ENCODE measurements around the gene DOCK11.

DOCK11 gene

DNA sequence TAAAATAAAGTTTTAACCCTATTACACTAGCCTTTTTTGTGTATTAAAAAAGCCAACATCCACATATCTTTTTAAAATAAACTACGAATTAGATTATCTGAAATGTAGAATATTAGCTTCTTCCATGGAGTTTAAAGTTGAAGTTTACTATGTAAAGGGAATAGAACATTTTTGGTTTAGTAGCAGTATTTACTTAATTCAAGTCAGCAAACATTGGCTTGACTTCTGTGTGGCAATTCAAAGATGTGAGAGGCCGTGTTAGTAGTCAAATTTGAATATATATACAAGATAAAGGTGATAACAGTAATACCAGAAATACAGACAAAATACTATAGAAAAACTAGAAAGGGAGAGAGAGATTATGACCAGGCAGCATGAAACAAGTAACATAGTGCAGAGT, 116.7 kb downstream of the DOCK11 start:
- TF ChIP-seq FOXP2 (optimal IDR thresholded peaks at IDR 0.05; ENCODE audit: borderline replicate concordance, extremely low read depth, extremely low read length, insufficient read depth) (no peak), POLR2AphosphoS5 (IDR thresholded peaks at IDR 0.05; ENCODE audit: low read depth, low read length) (no peak), TAF1 (IDR thresholded peaks at IDR 0.05; ENCODE audit: borderline replicate concordance, insufficient read depth, low read length) (no peak), SIN3A (IDR thresholded peaks at IDR 0.05; ENCODE audit: borderline replicate concordance, insufficient read depth, low read length) (no peak)
- TF ChIP-seq, protein P1, sequence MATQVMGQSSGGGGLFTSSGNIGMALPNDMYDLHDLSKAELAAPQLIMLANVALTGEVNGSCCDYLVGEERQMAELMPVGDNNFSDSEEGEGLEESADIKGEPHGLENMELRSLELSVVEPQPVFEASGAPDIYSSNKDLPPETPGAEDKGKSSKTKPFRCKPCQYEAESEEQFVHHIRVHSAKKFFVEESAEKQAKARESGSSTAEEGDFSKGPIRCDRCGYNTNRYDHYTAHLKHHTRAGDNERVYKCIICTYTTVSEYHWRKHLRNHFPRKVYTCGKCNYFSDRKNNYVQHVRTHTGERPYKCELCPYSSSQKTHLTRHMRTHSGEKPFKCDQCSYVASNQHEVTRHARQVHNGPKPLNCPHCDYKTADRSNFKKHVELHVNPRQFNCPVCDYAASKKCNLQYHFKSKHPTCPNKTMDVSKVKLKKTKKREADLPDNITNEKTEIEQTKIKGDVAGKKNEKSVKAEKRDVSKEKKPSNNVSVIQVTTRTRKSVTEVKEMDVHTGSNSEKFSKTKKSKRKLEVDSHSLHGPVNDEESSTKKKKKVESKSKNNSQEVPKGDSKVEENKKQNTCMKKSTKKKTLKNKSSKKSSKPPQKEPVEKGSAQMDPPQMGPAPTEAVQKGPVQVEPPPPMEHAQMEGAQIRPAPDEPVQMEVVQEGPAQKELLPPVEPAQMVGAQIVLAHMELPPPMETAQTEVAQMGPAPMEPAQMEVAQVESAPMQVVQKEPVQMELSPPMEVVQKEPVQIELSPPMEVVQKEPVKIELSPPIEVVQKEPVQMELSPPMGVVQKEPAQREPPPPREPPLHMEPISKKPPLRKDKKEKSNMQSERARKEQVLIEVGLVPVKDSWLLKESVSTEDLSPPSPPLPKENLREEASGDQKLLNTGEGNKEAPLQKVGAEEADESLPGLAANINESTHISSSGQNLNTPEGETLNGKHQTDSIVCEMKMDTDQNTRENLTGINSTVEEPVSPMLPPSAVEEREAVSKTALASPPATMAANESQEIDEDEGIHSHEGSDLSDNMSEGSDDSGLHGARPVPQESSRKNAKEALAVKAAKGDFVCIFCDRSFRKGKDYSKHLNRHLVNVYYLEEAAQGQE (IDR thresholded peaks at IDR 0.05; ENCODE audit: insufficient read depth in 1 of 2, low read depth in 2 of 2, low read length in 2 of 2): no peak

DNA sequence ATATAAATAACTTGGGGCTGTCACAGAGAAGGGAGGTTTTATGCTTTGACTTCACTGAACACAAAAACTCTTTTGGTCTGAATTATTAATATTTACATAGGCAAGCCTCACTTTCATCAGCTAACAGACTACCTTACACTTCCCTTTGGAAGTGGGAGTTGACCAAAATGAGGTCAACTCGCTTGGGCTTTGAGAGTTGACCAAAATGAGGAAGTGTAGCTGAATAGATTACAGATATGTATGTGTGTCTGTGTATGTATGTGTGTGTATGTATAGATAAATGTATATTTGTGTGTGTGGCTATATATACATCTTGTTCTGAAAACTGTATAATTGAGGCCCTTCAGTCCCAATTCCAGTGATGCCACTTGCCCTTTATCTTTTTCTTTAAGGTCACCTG, 118.5 kb downstream of the DOCK11 start:
- TF ChIP-seq, protein P1 (IDR thresholded peaks at IDR 0.05; ENCODE audit: insufficient read depth in 1 of 2, low read depth in 2 of 2, low read length in 2 of 2): no peak
- no peak for TF ChIP-seq FOXP2 (optimal IDR thresholded peaks at IDR 0.05; ENCODE audit: borderline replicate concordance, extremely low read depth, extremely low read length, insufficient read depth)

DNA sequence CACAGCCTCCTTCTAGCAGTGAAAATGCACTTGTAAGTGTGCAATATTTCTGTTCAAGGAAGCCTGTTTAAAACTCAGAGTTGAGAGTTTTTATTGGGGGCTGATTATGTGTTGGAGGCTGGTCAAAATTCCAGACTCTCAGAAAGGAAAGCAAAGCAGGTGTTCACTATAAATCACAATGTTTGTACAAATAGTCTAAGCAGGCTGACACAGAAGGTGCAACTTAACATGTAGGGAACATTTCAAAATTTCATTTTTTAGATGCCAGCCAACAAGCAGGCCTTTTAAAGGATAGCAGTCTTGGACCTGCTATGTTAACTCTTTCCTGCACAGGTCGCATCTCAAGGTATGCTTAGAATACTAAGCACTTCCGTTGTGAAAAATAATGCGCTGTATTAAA, 119.5 kb downstream of the DOCK11 start:
- no peak for TF ChIP-seq TAF1 (IDR thresholded peaks at IDR 0.05; ENCODE audit: borderline replicate concordance, insufficient read depth, low read length)
- TF ChIP-seq, protein P1 (IDR thresholded peaks at IDR 0.05; ENCODE audit: insufficient read depth in 1 of 2, low read depth in 2 of 2, low read length in 2 of 2): no peak
- no peak for TF ChIP-seq SIN3A (IDR thresholded peaks at IDR 0.05; ENCODE audit: borderline replicate concordance, insufficient read depth, low read length)
- TF ChIP-seq POLR2AphosphoS5 (IDR thresholded peaks at IDR 0.05; ENCODE audit: low read depth, low read length): no peak
- no peak for TF ChIP-seq FOXP2 (optimal IDR thresholded peaks at IDR 0.05; ENCODE audit: borderline replicate concordance, extremely low read depth, extremely low read length, insufficient read depth)

DNA sequence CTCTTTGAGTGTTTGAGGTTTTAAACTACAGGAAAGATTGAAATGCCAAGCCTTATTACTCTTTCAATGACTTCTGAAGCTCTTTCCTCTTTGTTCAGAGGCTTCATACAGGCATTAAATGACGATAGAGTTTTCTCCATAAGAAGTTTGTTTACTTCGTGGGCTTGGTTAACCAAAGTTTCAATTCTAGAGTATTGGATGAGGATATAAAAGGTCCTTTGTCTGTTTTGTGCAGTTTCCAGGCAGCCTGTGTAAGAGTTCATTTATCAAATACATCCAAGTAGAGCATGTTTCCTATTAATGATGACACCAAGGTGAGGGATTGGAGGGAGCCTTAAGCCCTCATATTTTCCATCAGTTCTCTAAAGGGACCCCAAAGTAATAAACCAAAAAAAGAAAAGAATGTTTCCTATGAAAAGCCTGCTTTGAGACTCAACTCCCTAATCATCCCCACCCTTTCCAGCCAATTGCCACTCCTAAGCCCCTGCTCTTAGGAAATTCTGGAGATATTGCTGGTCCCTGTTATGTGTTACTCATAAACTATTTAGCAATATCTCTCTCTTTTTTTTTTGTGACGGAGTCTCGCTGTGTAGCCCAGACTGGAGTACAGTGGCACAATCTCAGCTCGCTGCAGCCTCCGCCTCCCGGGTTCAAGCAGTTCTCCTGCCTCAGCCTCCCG, 125.6 kb downstream of the DOCK11 start:
- no peak for TF ChIP-seq POLR2AphosphoS5 (IDR thresholded peaks at IDR 0.05; ENCODE audit: low read depth, low read length)
- no peak for TF ChIP-seq SIN3A (IDR thresholded peaks at IDR 0.05; ENCODE audit: borderline replicate concordance, insufficient read depth, low read length)
- TF ChIP-seq, protein P1 (IDR thresholded peaks at IDR 0.05; ENCODE audit: insufficient read depth in 1 of 2, low read depth in 2 of 2, low read length in 2 of 2): no peak

DNA sequence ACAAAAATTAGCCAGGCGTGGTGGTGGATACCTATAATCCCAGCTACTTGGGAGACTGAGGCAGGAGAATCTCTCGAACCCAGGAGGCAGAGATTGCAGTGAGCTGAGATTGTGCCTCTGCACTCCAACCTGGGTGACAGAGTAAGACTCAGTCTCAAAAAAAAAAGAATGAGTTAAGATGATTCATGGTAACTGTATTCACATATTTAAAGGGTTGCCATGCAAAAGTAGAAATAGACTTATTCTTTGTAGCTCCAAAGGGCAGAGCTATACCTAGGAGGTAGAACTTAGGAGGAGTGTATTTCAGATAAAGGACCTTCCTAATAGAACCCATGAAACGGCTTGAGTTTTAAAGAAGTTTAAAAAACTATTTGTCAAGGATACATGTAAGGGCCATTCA, 127.4 kb downstream of the DOCK11 start:
- TF ChIP-seq FOXP2 (optimal IDR thresholded peaks at IDR 0.05; ENCODE audit: borderline replicate concordance, extremely low read depth, extremely low read length, insufficient read depth): no peak
- no peak for TF ChIP-seq SIN3A (IDR thresholded peaks at IDR 0.05; ENCODE audit: borderline replicate concordance, insufficient read depth, low read length)
- no peak for TF ChIP-seq POLR2AphosphoS5 (IDR thresholded peaks at IDR 0.05; ENCODE audit: low read depth, low read length)
- TF ChIP-seq, protein P1 (IDR thresholded peaks at IDR 0.05; ENCODE audit: insufficient read depth in 1 of 2, low read depth in 2 of 2, low read length in 2 of 2): no peak
- no peak for TF ChIP-seq TAF1 (IDR thresholded peaks at IDR 0.05; ENCODE audit: borderline replicate concordance, insufficient read depth, low read length)

Measured in PFSK-1 (cell line).